IMR-90 (cell line): ENCODE data around the gene HEPACAM. TPM values are rescaled to one million over a fixed set of nuclear protein-coding genes. Genes with fewer than 3 reads are reported as not detected.

Experiments
- ATAC-seq: fragments of 200-7000 bp; cut with Tn5 transposase; 2 replicates; pipeline ENCODE4 v1.9.1; 2020; ENCODE audit warnings: low read depth, mild to moderate bottlenecking, moderate library complexity
- BruUV-seq: library from RNA; stranded (reverse); fragments of 400-500 nt; replicated peaks from 2 replicates; lab custom pipeline; 2021; lab: Mats Ljungman, UMichigan
- CTCF ChIA-PET: fragments of 300-600 bp; formaldehyde crosslinking; extraction: SDS; loops from one replicate; lab custom pipeline; 2021; ENCODE audit warnings: antibody characterized with exemption; lab: Yijun Ruan, JAX
- POLR2A ChIA-PET: fragments of 300-600 bp; sonication (Branson Sonifier 250); formaldehyde crosslinking; loops from one replicate; lab custom pipeline; 2022; ENCODE audit warnings: antibody characterized with exemption; ENCODE audit not compliant: unreplicated experiment; lab: Charles Lee
- DNase-seq: peaks from one replicate; pipeline ENCODE4 v3.0.0; 2013
- H2AFZ ChIP-seq: replicated peaks from 2 replicates; pipeline ENCODE3; 2013; ENCODE audit warnings: low read length, mild to moderate bottlenecking; ENCODE audit not compliant: poor library complexity
- H2AK5ac ChIP-seq: 2 replicates; pipeline ENCODE4 v1.6.1; 2013; ENCODE audit warnings: low read depth, low read length, inconsistent platforms
- H2AK9ac ChIP-seq: replicated peaks from 2 replicates; pipeline ENCODE3; 2013; ENCODE audit warnings: mild to moderate bottlenecking, low read depth, low read length, moderate library complexity; ENCODE audit not compliant: poor library complexity
- H2BK120ac ChIP-seq: 2 replicates; pipeline ENCODE4 v1.6.1; 2013; ENCODE audit warnings: low read depth, low read length, inconsistent platforms
- H2BK15ac ChIP-seq: 3 replicates; pipeline ENCODE4 v1.6.1; 2013; ENCODE audit warnings: low read depth, low read length, inconsistent platforms
- H2BK20ac ChIP-seq: 2 replicates; pipeline ENCODE4 v1.6.1; 2013; ENCODE audit warnings: low read depth, mild to moderate bottlenecking, inconsistent platforms, low read length, moderate library complexity
- H2BK5ac ChIP-seq: 2 replicates; pipeline ENCODE4 v1.6.1; 2013; ENCODE audit warnings: mild to moderate bottlenecking, low read depth, low read length, inconsistent platforms; ENCODE audit not compliant: poor library complexity, severe bottlenecking
- H3K14ac ChIP-seq: replicated peaks from 2 replicates; pipeline ENCODE4 v1.6.1; 2013; ENCODE audit warnings: low read depth, low read length, inconsistent platforms
- H3K18ac ChIP-seq: 2 replicates; pipeline ENCODE4 v1.6.1; 2013; ENCODE audit warnings: low read depth, low read length, control low read depth
- H3K23ac ChIP-seq: 2 replicates; pipeline ENCODE4 v1.6.1; 2013; ENCODE audit warnings: low read depth, low read length, inconsistent platforms
- H3K27ac ChIP-seq: 2 replicates; pipeline ENCODE4 v1.5.1; 2013; ENCODE audit warnings: mild to moderate bottlenecking, control low read depth, low read length; ENCODE audit not compliant: insufficient read depth
- H3K27me3 ChIP-seq: 2 replicates; pipeline ENCODE4 v1.6.1; 2013; ENCODE audit warnings: low read length; ENCODE audit not compliant: control insufficient read depth, insufficient read depth
- H3K36me3 ChIP-seq: 2 replicates; pipeline ENCODE4 v1.6.1; 2013; ENCODE audit warnings: low read length, mixed read lengths; ENCODE audit not compliant: control insufficient read depth, insufficient read depth
- H3K4ac ChIP-seq: 2 replicates; pipeline ENCODE4 v1.6.1; 2013; ENCODE audit warnings: low read depth, low read length, inconsistent platforms
- H3K4me1 ChIP-seq: 2 replicates; pipeline ENCODE4 v1.6.1; 2013; ENCODE audit warnings: low read length, mixed read lengths; ENCODE audit not compliant: control insufficient read depth, insufficient read depth
- H3K4me2 ChIP-seq: 2 replicates; pipeline ENCODE4 v1.6.1; 2013; ENCODE audit warnings: low read depth, mild to moderate bottlenecking, control low read depth, low read length, moderate library complexity
- H3K4me3 ChIP-seq: 2 replicates; pipeline ENCODE4 v1.5.1; 2013; ENCODE audit warnings: low read depth, mild to moderate bottlenecking, control low read depth, low read length, moderate library complexity; ENCODE audit not compliant: insufficient read depth
- H3K56ac ChIP-seq: 2 replicates; pipeline ENCODE4 v1.6.1; 2013; ENCODE audit warnings: low read length, inconsistent platforms; ENCODE audit not compliant: insufficient read depth; ENCODE audit errors: extremely low read depth
- H3K79me1 ChIP-seq, 2 experiments: 2 replicates each; pipeline ENCODE4 v1.6.1; 2013; ENCODE audit warnings: low read length in 2 of 2, inconsistent platforms in 1 of 2, low read depth in 1 of 2
- H3K9ac ChIP-seq: 2 replicates; pipeline ENCODE4 v1.6.1; 2013; ENCODE audit warnings: low read depth, low read length, control low read depth
- H3K9me1 ChIP-seq: 2 replicates; pipeline ENCODE4 v1.6.1; 2013; ENCODE audit warnings: low read length, inconsistent platforms; ENCODE audit not compliant: insufficient read depth
- H3K9me3 ChIP-seq: 2 replicates; pipeline ENCODE4 v1.6.1; 2013; ENCODE audit warnings: low read length; ENCODE audit not compliant: control insufficient read depth, insufficient read depth
- H4K20me1 ChIP-seq: 2 replicates; pipeline ENCODE4 v1.6.1; 2013; ENCODE audit warnings: low read length, inconsistent platforms; ENCODE audit not compliant: insufficient read depth
- H4K5ac ChIP-seq: 2 replicates; pipeline ENCODE4 v1.6.1; 2013; ENCODE audit warnings: mild to moderate bottlenecking, low read depth, low read length, control low read depth
- H4K8ac ChIP-seq, 2 experiments: 2 replicates each; pipeline ENCODE4 v1.6.1; 2013; ENCODE audit warnings: low read depth in 2 of 2, low read length in 2 of 2, control low read depth in 1 of 2, inconsistent platforms in 1 of 2
- H4K91ac ChIP-seq: 2 replicates; pipeline ENCODE4 v1.6.1; 2013; ENCODE audit warnings: low read depth, low read length, inconsistent platforms; ENCODE audit not compliant: insufficient read depth
- BHLHE40 ChIP-seq: fragments of 150-350 bp; IDR thresholded peaks from 2 replicates; pipeline ENCODE4 v1.6.1; 2016; ENCODE audit warnings: mild to moderate bottlenecking, low read depth, low read length
- CEBPB ChIP-seq: IDR thresholded peaks from 2 replicates; pipeline ENCODE4 v1.6.1; 2012; ENCODE audit warnings: low read depth, low read length, improper control_type of control experiment
- CHD1 ChIP-seq: IDR thresholded peaks from 2 replicates; pipeline ENCODE4 v1.6.1; 2012; ENCODE audit warnings: low read depth, low read length, improper control_type of control experiment
- CTCF ChIP-seq: conservative IDR thresholded peaks from 2 replicates; pipeline ENCODE4 v1.5.1; 2012; ENCODE audit warnings: mild to moderate bottlenecking, low read depth, low read length, improper control_type of control experiment
- ELK1 ChIP-seq: fragments of 150-350 bp; IDR thresholded peaks from 2 replicates; pipeline ENCODE4 v1.6.1; 2016; ENCODE audit warnings: low read depth, mild to moderate bottlenecking, low read length, moderate library complexity, borderline replicate concordance
- MAFK ChIP-seq: IDR thresholded peaks from 2 replicates; pipeline ENCODE4 v1.6.1; 2012; ENCODE audit warnings: low read depth, low read length, improper control_type of control experiment
- MAZ ChIP-seq: IDR thresholded peaks from 2 replicates; pipeline ENCODE4 v1.6.1; 2012; ENCODE audit warnings: low read depth, mild to moderate bottlenecking, low read length, improper control_type of control experiment, moderate library complexity, borderline replicate concordance
- MXI1 ChIP-seq: IDR thresholded peaks from 2 replicates; pipeline ENCODE4 v1.6.1; 2012; ENCODE audit warnings: low read depth, mild to moderate bottlenecking, low read length, moderate library complexity, borderline replicate concordance
- NFE2L2 ChIP-seq: fragments of 150-350 bp; IDR thresholded peaks from 2 replicates; pipeline ENCODE4 v1.6.1; 2016; ENCODE audit warnings: low read depth, mild to moderate bottlenecking, low read length
- POLR2A ChIP-seq: IDR thresholded peaks from 2 replicates; pipeline ENCODE4 v1.6.1; 2012; ENCODE audit warnings: mild to moderate bottlenecking, low read depth, low read length
- RAD21 ChIP-seq: IDR thresholded peaks from 2 replicates; pipeline ENCODE4 v1.6.1; 2012; ENCODE audit warnings: low read length, improper control_type of control experiment
- RCOR1 ChIP-seq: IDR thresholded peaks from 2 replicates; pipeline ENCODE4 v1.6.1; 2012; ENCODE audit warnings: mild to moderate bottlenecking, low read length, improper control_type of control experiment; ENCODE audit not compliant: insufficient replicate concordance
- SMC3 ChIP-seq: fragments of 150-350 bp; IDR thresholded peaks from 2 replicates; pipeline ENCODE4 v1.6.1; 2016; ENCODE audit warnings: low read depth, mild to moderate bottlenecking, antibody characterized with exemption, low read length, moderate library complexity
- USF2 ChIP-seq: fragments of 150-350 bp; IDR thresholded peaks from 2 replicates; pipeline ENCODE4 v1.6.1; 2017; ENCODE audit warnings: mild to moderate bottlenecking, antibody characterized with exemption, low read length, low read depth
- WGBS, 2 experiments: methylation state at CpG; one replicate each; pipeline versions ENCODE4 v1.1.5 to v1.1.7; 2013; ENCODE audit warnings: missing lambda C conversion rate in 2 of 2; ENCODE audit not compliant: insufficient read length in 1 of 2; ENCODE audit errors: extremely low coverage in 2 of 2; 5-methylcytosine and 5-hydroxymethylcytosine counted together
- dilution Hi-C: fragments of 300-500 bp; cut with HindIII; formaldehyde crosslinking; loops from one replicate; pipeline ENCODE4 v1.14.3; 2018; ENCODE audit warnings: low sequenced_read_pairs; ENCODE audit not compliant: unreplicated experiment
- in situ Hi-C: fragments of 300-500 bp; cut with MboI; formaldehyde crosslinking; loops from 3 replicates; pipeline ENCODE4 v1.14.3; 2019; ENCODE audit warnings: low sequenced_read_pairs, inconsistent platforms, mixed read lengths
- intact Hi-C: fragments of 100-400 bp; cut with micrococcal nuclease; formaldehyde crosslinking; loops from 2 replicates; pipeline ENCODE4 v1.10.0; 2022
- polyA plus RNA-seq, 3 experiments: library from polyadenylated mRNA; depleted of rRNA; stranded (reverse); fragments of >200 nt; gene quantifications; 2 replicates each; pipeline ENCODE4 v1.2.3, GENCODE V29; 2012; ENCODE audit warnings: low replicate concordance in 1 of 3
- total RNA-seq: library from RNA; depleted of rRNA; stranded (reverse); fragments of >200 nt; gene quantifications from 2 replicates; pipeline ENCODE4 v1.2.3, GENCODE V29; 2012

Gene HEPACAM
- total and polyA plus RNA-seq, 2 of the 4 experiments (the other 2 are of a cell fraction), result 0.09 to 0.18 TPM

GRCh38 chr11:124946735-124947141 is 10.9 kb upstream of the HEPACAM start:
- Histone ChIP-seq H2BK120ac (peak overlapping the region; percentile 42; the same call in 1 of the 2 replicates), H2AFZ (peak overlapping the region; percentile 80), H3K14ac (0 out of 2 replicates have a peak overlapping the region, but pooled peaks have one; percentile 13), H2AK9ac (no peak overlapping the region), H3K79me1 (no peaks in the 10 kb centered on the region), H3K4me2 (no peak overlapping the region), H3K9me3 (no peaks in the 10 kb centered on the region), H3K27ac (peak overlapping the region; percentile 7; the same call in 1 of the 2 replicates), H3K9me1 (no peaks in the 10 kb centered on the region), H3K4ac (no peak overlapping the region), H3K18ac (peak overlapping the region; percentile 20; the same call in 1 of the 2 replicates), H3K27me3 (no peaks in the 10 kb centered on the region), H2AK5ac (no peak overlapping the region), H2BK20ac (peak overlapping the region; percentile 46; the same call in 1 of the 2 replicates), H3K23ac (no peak overlapping the region), H3K36me3 (no peaks in the 10 kb centered on the region), H2BK15ac (peak overlapping the region; percentile 21; the same call in 1 of the 3 replicates), H4K91ac (no peak overlapping the region; the same call in 1 of the 2 replicates), H3K4me1 (0 out of 2 replicates have a peak, but pooled peaks cover 2% of the 10 kb centered on the region), H3K9ac (no peak overlapping the region), H3K4me3 (no peak overlapping the region), H3K56ac (no peak overlapping the region), H2BK5ac (no peak overlapping the region), H4K5ac (peak overlapping the region; percentile 75), H4K20me1 (no peaks in the 10 kb centered on the region), H4K8ac (peak overlapping the region in 1 of 2 experiments; percentile 24; a peak in 2 of 4 replicates)
- no peak for TF ChIP-seq MXI1
- no peak for TF ChIP-seq NFE2L2
- TF ChIP-seq RCOR1, result no peak
- no peak for TF ChIP-seq USF2
- TF ChIP-seq RAD21, result no peak
- no peak for TF ChIP-seq POLR2A
- no peak for TF ChIP-seq CTCF
- no peak for TF ChIP-seq ELK1
- TF ChIP-seq CHD1, result no peak
- no peak for TF ChIP-seq MAZ
- TF ChIP-seq CEBPB, result no peak
- no peak for TF ChIP-seq BHLHE40
- TF ChIP-seq SMC3, result no peak
- no peak for TF ChIP-seq MAFK
- in situ Hi-C loops, result no loop called here
- ATAC-seq (peak; percentile 68), DNase-seq (peak; percentile 40)
- CTCF ChIA-PET, result no interaction called here
- WGBS, 2 experiments, result 60% methylated on average over 1 of the region's 2 CpGs; no CpG with 5 or more reads in 1 of the 2 experiments
- intact Hi-C loops, result no loop called here
- BruUV-seq, result no TSS peak
- POLR2A ChIA-PET, result no interaction called here
- dilution Hi-C loops, result no loop called here
